Erythroblast (primary cell): ENCODE measurements around the gene MATR3.

Experiments used
- GATA1 ChIP-seq: IDR thresholded peaks from 2 replicates; pipeline ENCODE4 v1.6.1; 2011; ENCODE audit warnings: low read depth, mild to moderate bottlenecking, control low read depth, low read length, moderate library complexity
- POLR2A ChIP-seq: IDR thresholded peaks from 2 replicates; pipeline ENCODE4 v1.6.1; 2011; ENCODE audit warnings: mild to moderate bottlenecking, low read length

GRCh38 chr5:139360384-139360783 lies 66.8 kb downstream of the MATR3 start:
- TF ChIP-seq POLR2A, result no peak
- no peak for TF ChIP-seq GATA1
